Measurements from ENCODE around the gene ACTR1B. TPM values are rescaled to one million over a fixed set of nuclear protein-coding genes. Genes with fewer than 3 reads are reported as not detected.
"Not testable (repeated sequence)": the region's sequence is repeated elsewhere in the genome, so short reads cannot be mapped to it uniquely, and the experiment has no call there.

ACTR1B gene
- total RNA-seq, 4 donors from 2014 or later, result 53.5 to 76.1 (median 56.5) TPM

GRCh38 chr2:97645112-97645694 is 18.6 kb downstream of the ACTR1B start:
- Histone ChIP-seq H3K36me3 (peaks cover 0 to 33% of the 10 kb centered on the region in 2 donors), H3K27me3 (no peaks in the 10 kb centered on the region), H3K27ac (peak overlapping the region; percentile 90 to 98 (median 98)), H3K9me3 (no peaks in the 10 kb centered on the region), H3K4me1 (peaks cover 15% of the 10 kb centered on the region in 2 donors), H3K4me3 (peak overlapping the region; percentile 85 to 97 (median 94))
- peak; percentile 17 to 51 for ATAC-seq
- in situ Hi-C loops (cut with MboI; ENCODE audit: low sequenced_read_pairs in 4 of 4) (no loop called here), intact Hi-C loops (cut with DNase I; ENCODE audit: low total_unique reads) (loop anchor here (2.0 to 10.0 kb wide), 2 partner anchors 50 to 52 kb away; no protein-coding TSS in a partner anchor)
- no peak for DNase-seq
- TF ChIP-seq, protein P1, sequence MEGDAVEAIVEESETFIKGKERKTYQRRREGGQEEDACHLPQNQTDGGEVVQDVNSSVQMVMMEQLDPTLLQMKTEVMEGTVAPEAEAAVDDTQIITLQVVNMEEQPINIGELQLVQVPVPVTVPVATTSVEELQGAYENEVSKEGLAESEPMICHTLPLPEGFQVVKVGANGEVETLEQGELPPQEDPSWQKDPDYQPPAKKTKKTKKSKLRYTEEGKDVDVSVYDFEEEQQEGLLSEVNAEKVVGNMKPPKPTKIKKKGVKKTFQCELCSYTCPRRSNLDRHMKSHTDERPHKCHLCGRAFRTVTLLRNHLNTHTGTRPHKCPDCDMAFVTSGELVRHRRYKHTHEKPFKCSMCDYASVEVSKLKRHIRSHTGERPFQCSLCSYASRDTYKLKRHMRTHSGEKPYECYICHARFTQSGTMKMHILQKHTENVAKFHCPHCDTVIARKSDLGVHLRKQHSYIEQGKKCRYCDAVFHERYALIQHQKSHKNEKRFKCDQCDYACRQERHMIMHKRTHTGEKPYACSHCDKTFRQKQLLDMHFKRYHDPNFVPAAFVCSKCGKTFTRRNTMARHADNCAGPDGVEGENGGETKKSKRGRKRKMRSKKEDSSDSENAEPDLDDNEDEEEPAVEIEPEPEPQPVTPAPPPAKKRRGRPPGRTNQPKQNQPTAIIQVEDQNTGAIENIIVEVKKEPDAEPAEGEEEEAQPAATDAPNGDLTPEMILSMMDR (IDR thresholded peaks at IDR 0.05 in 4 of 5, conservative IDR thresholded peaks at IDR 0.05 in 1 of 5), result no peak
- no peak for TF ChIP-seq POLR2A (IDR thresholded peaks at IDR 0.05)

GRCh38 chr2:97644023-97644717 is 19.7 kb downstream of the ACTR1B start:
- Histone ChIP-seq H3K27me3 (no peaks in the 10 kb centered on the region), H3K4me3 (no peak overlapping the region), H3K9me3 (no peaks in the 10 kb centered on the region), H3K36me3 (peaks cover 0 to 24% of the 10 kb centered on the region in 2 donors), H3K4me1 (peaks cover 15% of the 10 kb centered on the region in 2 donors), H3K27ac (peak overlapping the region in 3 of 4 donors; percentile 90 to 98 (median 98))
- TF ChIP-seq, protein P1 (IDR thresholded peaks at IDR 0.05 in 4 of 5, conservative IDR thresholded peaks at IDR 0.05 in 1 of 5), result no peak
- TF ChIP-seq POLR2A (IDR thresholded peaks at IDR 0.05), result no peak
- DNase-seq (no peak), ATAC-seq (no peak)
- in situ Hi-C loops (cut with MboI; ENCODE audit: low sequenced_read_pairs in 4 of 4) (no loop called here), intact Hi-C loops (cut with DNase I; ENCODE audit: low total_unique reads) (loop anchor here (2.0 to 10.0 kb wide), 2 partner anchors 49 to 53 kb away; no protein-coding TSS in a partner anchor)

DNA sequence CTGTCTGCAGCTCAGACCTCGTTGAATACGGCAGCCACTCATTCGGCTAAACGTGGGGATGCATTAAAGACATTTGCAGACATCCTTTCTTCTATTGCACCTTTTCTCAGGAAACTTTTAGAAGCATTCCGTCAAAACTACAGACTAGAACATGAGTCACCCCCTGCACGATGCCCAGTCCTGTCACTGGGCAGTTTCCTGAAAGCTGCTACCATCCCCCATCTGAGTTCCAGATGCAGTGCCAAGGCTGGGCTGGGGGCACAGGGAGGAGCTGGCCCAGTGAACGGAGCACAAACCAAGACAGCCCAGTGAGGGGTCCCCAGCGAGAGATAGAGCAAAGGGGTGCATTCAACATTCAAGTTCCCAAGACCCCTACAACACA is 37.8 kb downstream of the ACTR1B start:
- H3K9me3 ChIP-seq; H3K4me3 ChIP-seq; H3K27me3 ChIP-seq; H3K36me3 ChIP-seq; intact Hi-C loops (cut with DNase I; ENCODE audit: low total_unique reads); ATAC-seq; H3K27ac ChIP-seq; DNase-seq; in situ Hi-C loops (cut with MboI; ENCODE audit: low sequenced_read_pairs in 4 of 4); H3K4me1 ChIP-seq: not testable (repeated sequence)

- H3K9me3 ChIP-seq; H3K27ac ChIP-seq; H3K36me3 ChIP-seq; H3K4me3 ChIP-seq; H3K4me1 ChIP-seq; ATAC-seq; DNase-seq; H3K27me3 ChIP-seq; intact Hi-C loops (cut with DNase I; ENCODE audit: low total_unique reads); in situ Hi-C loops (cut with MboI; ENCODE audit: low sequenced_read_pairs in 4 of 4): not testable (repeated sequence)
These were observed 38.3 kb downstream of the ACTR1B start for GRCh38 chr2:97625354-97626048.

GRCh38 chr2:97622976-97623375 is 40.9 kb downstream of the ACTR1B start:
- H3K4me3 ChIP-seq; intact Hi-C loops (cut with DNase I; ENCODE audit: low total_unique reads); H3K4me1 ChIP-seq; DNase-seq; in situ Hi-C loops (cut with MboI; ENCODE audit: low sequenced_read_pairs in 4 of 4); H3K9me3 ChIP-seq; H3K27ac ChIP-seq; H3K36me3 ChIP-seq; H3K27me3 ChIP-seq; ATAC-seq: not testable (repeated sequence)

GRCh38 chr2:97620492-97620891 is 43.4 kb downstream of the ACTR1B start:
- in situ Hi-C loops (cut with MboI; ENCODE audit: low sequenced_read_pairs in 4 of 4); H3K27ac ChIP-seq: not testable (repeated sequence)

DNA sequence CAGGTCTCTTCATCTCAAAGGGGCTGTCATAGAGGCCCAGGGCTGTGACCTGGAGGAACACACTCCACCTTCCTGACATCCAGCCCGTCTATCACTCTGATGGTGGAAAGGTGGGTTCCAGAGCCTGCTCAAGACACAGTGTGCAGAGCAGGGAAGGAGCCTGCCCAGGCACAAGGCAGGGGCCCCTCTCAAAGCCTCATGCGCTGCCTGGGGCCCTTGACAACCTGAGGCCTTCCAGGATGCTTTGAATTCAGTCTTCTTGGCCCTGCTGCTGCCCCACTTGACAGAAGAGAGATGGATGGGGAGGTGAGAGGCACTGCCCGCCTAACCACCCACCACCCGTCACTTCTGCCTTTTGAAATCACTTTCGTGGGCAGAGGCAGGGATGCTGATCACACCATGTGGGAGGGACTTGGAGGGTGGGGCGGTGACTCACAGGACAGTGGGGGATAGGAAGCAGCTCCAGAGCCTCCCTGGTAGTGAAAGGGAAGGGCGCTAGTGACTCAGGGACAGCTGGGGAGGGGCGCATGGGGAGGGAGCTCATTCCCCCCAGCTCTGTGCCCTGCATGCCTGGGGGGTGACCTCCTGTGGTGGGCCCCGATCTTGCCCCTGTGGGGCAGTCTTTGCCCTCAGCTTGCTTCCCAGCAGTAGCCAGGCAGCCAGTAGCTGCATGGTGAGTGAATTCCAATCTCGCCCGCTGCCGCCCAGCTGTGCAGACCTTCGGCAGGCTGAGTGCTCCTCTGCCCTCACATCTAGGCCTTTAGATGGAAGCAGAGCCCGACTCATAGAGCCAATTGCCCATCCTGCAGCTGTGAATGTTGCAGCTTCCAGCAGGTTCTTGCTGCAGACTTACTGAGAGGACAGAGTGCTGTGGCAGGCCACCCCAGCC is 44.7 kb downstream of the ACTR1B start:
- in situ Hi-C loops (cut with MboI; ENCODE audit: low sequenced_read_pairs in 4 of 4); H3K27me3 ChIP-seq; H3K9me3 ChIP-seq; H3K4me3 ChIP-seq; intact Hi-C loops (cut with DNase I; ENCODE audit: low total_unique reads); ATAC-seq; H3K36me3 ChIP-seq; DNase-seq; H3K4me1 ChIP-seq; H3K27ac ChIP-seq: not testable (repeated sequence)

More at GRCh38 chr2:97620492-97620891, 43.4 kb downstream of the ACTR1B start:
- ATAC-seq; DNase-seq; H3K27me3 ChIP-seq; intact Hi-C loops (cut with DNase I; ENCODE audit: low total_unique reads); H3K9me3 ChIP-seq; H3K4me3 ChIP-seq; H3K36me3 ChIP-seq; H3K4me1 ChIP-seq: not testable (repeated sequence)
